Stimulated activated CD8-positive, alpha-beta memory T cell treated with anti-CD3 and anti-CD28 coated beads, Interleukin-4, amount 100 ng/mL, for 24 hours (primary cell): ENCODE results near the gene UTS2.

Experiments
- DNase-seq: peaks from one replicate; pipeline ENCODE4 v3.0.0-alpha.2; 2020; ENCODE audit warnings: low read depth

UTS2 gene

GRCh38 chr1:7862211-7863060, 9.6 kb upstream of the UTS2 start:
- DNase-seq = no peak

- no peak for DNase-seq
Measured at GRCh38 chr1:7861452-7861851, 8.6 kb upstream of the UTS2 start.

- DNase-seq = no peak
Measured at GRCh38 chr1:7860130-7860529, 7.3 kb upstream of the UTS2 start.

GRCh38 chr1:7859406-7859805, 6.5 kb upstream of the UTS2 start:
- no peak for DNase-seq

GRCh38 chr1:7857985-7858384, 5.1 kb upstream of the UTS2 start:
- DNase-seq = no peak

GRCh38 chr1:7857000-7857399, 4.1 kb upstream of the UTS2 start:
- DNase-seq = no peak

GRCh38 chr1:7856345-7856744, 3.5 kb upstream of the UTS2 start:
- DNase-seq = no peak

- no peak for DNase-seq
Measured at GRCh38 chr1:7853684-7854026, 790 bp upstream of the UTS2 start.

GRCh38 chr1:7850786-7851185, 2.1 kb downstream of the UTS2 start:
- DNase-seq = no peak

- DNase-seq = no peak
Measured at GRCh38 chr1:7847599-7847998, 5.3 kb downstream of the UTS2 start.

- no peak for DNase-seq
Measured at GRCh38 chr1:7846656-7847055, 6.2 kb downstream of the UTS2 start.

- DNase-seq = no peak
Measured at GRCh38 chr1:7845761-7846160, 7.1 kb downstream of the UTS2 start.

GRCh38 chr1:7842517-7842916, 10.3 kb downstream of the UTS2 start:
- DNase-seq = peak; percentile 4

GRCh38 chr1:7839526-7839925, 13.3 kb downstream of the UTS2 start:
- no peak for DNase-seq

- DNase-seq = no peak
Measured at GRCh38 chr1:7838714-7839113, 14.2 kb downstream of the UTS2 start.

- DNase-seq = no peak
Measured at GRCh38 chr1:7833035-7833434, 19.8 kb downstream of the UTS2 start.

- DNase-seq = no peak
Measured at GRCh38 chr1:7831458-7831857, 21.4 kb downstream of the UTS2 start.

GRCh38 chr1:7827126-7827955, 25.5 kb downstream of the UTS2 start:
- DNase-seq = peak; percentile 15

GRCh38 chr1:7826363-7826762, 26.5 kb downstream of the UTS2 start:
- no peak for DNase-seq

- no peak for DNase-seq
Measured at GRCh38 chr1:7824701-7825100, 28.2 kb downstream of the UTS2 start.

- DNase-seq = no peak
Measured at GRCh38 chr1:7821282-7821681, 31.6 kb downstream of the UTS2 start.

- no peak for DNase-seq
Measured at GRCh38 chr1:7813677-7814373, 39.0 kb downstream of the UTS2 start.

GRCh38 chr1:7811476-7811875, 41.4 kb downstream of the UTS2 start:
- DNase-seq = no peak
